GM19239 (cell line): ENCODE measurements around the gene SAV1.
"Not testable (repeated sequence)": the region's sequence is repeated elsewhere in the genome, so short reads cannot be mapped to it uniquely, and the experiment has no call there.

ENCODE experiments used
- DNase-seq: peaks from one replicate; pipeline ENCODE4 v3.0.0; 2011; ENCODE audit warnings: low spot score; ENCODE audit not compliant: insufficient read length
- FAIRE-seq: peaks from 2 replicates; lab custom pipeline; 2011; peaks lifted over from hg19 to GRCh38; lab: Jason Lieb, UNC

Gene SAV1

GRCh38 chr14:50667996-50668825, at the start of gene SAV1:
TSS of gene SAV1 (minus strand) at chr14:50668306. CDS start at chr14:50667967, 339 bp downstream.
- DNase-seq (no peak), FAIRE-seq (peak; percentile 78)

- DNase-seq (no peak), FAIRE-seq (no peak)
These were observed 49.7 kb upstream of the SAV1 start for GRCh38 chr14:50717811-50718210.

GRCh38 chr14:50714450-50715073, 46.5 kb upstream of the SAV1 start:
- peak; percentile 9 for DNase-seq
- FAIRE-seq: peak; percentile 79

- DNase-seq: no peak
- no peak for FAIRE-seq
These were observed 42.9 kb upstream of the SAV1 start for GRCh38 chr14:50711043-50711442.

GRCh38 chr14:50705026-50705593, 37.0 kb upstream of the SAV1 start:
- no peak for DNase-seq
- no peak for FAIRE-seq

GRCh38 chr14:50704454-50705010, 36.4 kb upstream of the SAV1 start:
- no peak for DNase-seq
- FAIRE-seq: no peak

- no peak for FAIRE-seq
- DNase-seq: no peak
These were observed 29.7 kb upstream of the SAV1 start for GRCh38 chr14:50697659-50698290.

GRCh38 chr14:50694260-50694659, 26.2 kb upstream of the SAV1 start:
- not testable (repeated sequence) for DNase-seq, FAIRE-seq

- no peak for FAIRE-seq
- no peak for DNase-seq
These were observed 20.8 kb upstream of the SAV1 start for GRCh38 chr14:50688875-50689274.

- no peak for FAIRE-seq
- DNase-seq: no peak
These were observed 11.6 kb upstream of the SAV1 start for GRCh38 chr14:50679674-50680073.

- DNase-seq (no peak), FAIRE-seq (no peak)
These were observed 10.1 kb upstream of the SAV1 start for GRCh38 chr14:50678163-50678562.

GRCh38 chr14:50677527-50678063, 9.5 kb upstream of the SAV1 start:
- FAIRE-seq (peak; percentile 94), DNase-seq (no peak)

GRCh38 chr14:50676814-50677516, 8.9 kb upstream of the SAV1 start:
- DNase-seq (no peak), FAIRE-seq (peak; percentile 65)

GRCh38 chr14:50675597-50675996, 7.5 kb upstream of the SAV1 start:
- FAIRE-seq: peak; percentile 21
- DNase-seq: no peak

GRCh38 chr14:50670866-50671256, 2.8 kb upstream of the SAV1 start:
- FAIRE-seq (no peak), DNase-seq (no peak)

- DNase-seq: no peak
- FAIRE-seq: no peak
These were observed 2.2 kb upstream of the SAV1 start for GRCh38 chr14:50670196-50670865.

- FAIRE-seq: no peak
- no peak for DNase-seq
These were observed 1.4 kb upstream of the SAV1 start for GRCh38 chr14:50669441-50669986.

- FAIRE-seq: no peak
- no peak for DNase-seq
These were observed 679 bp upstream of the SAV1 start for GRCh38 chr14:50668826-50669143.

- FAIRE-seq (peak; percentile 56), DNase-seq (no peak)
These were observed 466 bp downstream of the SAV1 start for GRCh38 chr14:50667684-50667995.
